Thyroid gland (tissue), 4 donors: ENCODE results near the gene ZNF438.

ENCODE experiments used
- CTCF ChIP-seq, 6 experiments: fragments of 200-600 bp in 3 of 6; fragments of 450-650 bp in 3 of 6; sonication (generic) in 3 of 6; IDR thresholded peaks; one replicate each; pipeline ENCODE4 v1.5.1; 2016 to 2019; ENCODE audit warnings: antibody characterized with exemption in 6 of 6, mild to moderate bottlenecking in 2 of 6, inconsistent platforms in 1 of 6, moderate library complexity in 1 of 6
- POLR2A ChIP-seq, 2 donors: fragments of 450-650 bp; IDR thresholded peaks; one replicate each; pipeline ENCODE4 v1.6.1; 2017; ENCODE audit warnings: antibody characterized with exemption in 2 of 2, mild to moderate bottlenecking in 2 of 2, moderate library complexity in 1 of 2

GRCh38 chr10:31072451-31072850 lies 40.8 kb upstream of the ZNF438 start:
- TF ChIP-seq POLR2A (IDR thresholded peaks at IDR 0.05) (no peak), CTCF (IDR thresholded peaks at IDR 0.05) (no peak)
